Fibroblast of lung (primary cell): Measurements from ENCODE around the gene TNFRSF1A. TPM values are rescaled to one million over a fixed set of nuclear protein-coding genes. Genes with fewer than 3 reads are reported as not detected.

Experiments
- DNase-seq, 2 donors: peaks; one replicate each; pipeline versions ENCODE4 v3.0.0 to v3.0.0-alpha.2; 2010; ENCODE audit warnings: low read depth in 2 of 2
- H2AFZ ChIP-seq: 2 replicates; pipeline ENCODE4 v1.5.1; 2012; ENCODE audit warnings: low read length, control low read depth, inconsistent platforms
- H3K27ac ChIP-seq: 2 replicates; pipeline ENCODE4 v1.5.1; 2011; ENCODE audit warnings: low read length, control low read depth; ENCODE audit not compliant: insufficient read depth
- H3K27me3 ChIP-seq: 2 replicates; pipeline ENCODE4 v1.5.1; 2011; ENCODE audit warnings: mild to moderate bottlenecking, low read length; ENCODE audit not compliant: control insufficient read depth, insufficient read depth
- H3K36me3 ChIP-seq: 2 replicates; pipeline ENCODE4 v1.5.1; 2011; ENCODE audit warnings: low read length; ENCODE audit not compliant: control insufficient read depth, insufficient read depth
- H3K4me1 ChIP-seq: 2 replicates; pipeline ENCODE4 v1.5.1; 2011; ENCODE audit warnings: low read length; ENCODE audit not compliant: control insufficient read depth, insufficient read depth; ENCODE audit errors: extremely low read depth
- H3K4me2 ChIP-seq: 2 replicates; pipeline ENCODE4 v1.5.1; 2011; ENCODE audit warnings: low read length, control low read depth; ENCODE audit not compliant: insufficient read depth; ENCODE audit errors: extremely low read depth
- H3K4me3 ChIP-seq, 4 experiments: fragments of 200-600 bp in 1 of 4; sonication (generic) in 1 of 4; replicated peaks in 1 of 4; 2 replicates each; pipeline ENCODE4 v1.5.1; 2011 to 2016; ENCODE audit warnings: low read length in 4 of 4, low read depth in 3 of 4, mild to moderate bottlenecking in 3 of 4, control low read depth in 2 of 4, inconsistent platforms in 1 of 4, mixed read lengths in 1 of 4; ENCODE audit not compliant: insufficient read depth in 1 of 4; ENCODE audit errors: control extremely low read depth in 1 of 4
- H3K79me2 ChIP-seq: 2 replicates; pipeline ENCODE4 v1.5.1; 2012; ENCODE audit warnings: mild to moderate bottlenecking, low read length, inconsistent platforms; ENCODE audit not compliant: control insufficient read depth, insufficient read depth
- H3K9ac ChIP-seq: 2 replicates; pipeline ENCODE4 v1.5.1; 2011; ENCODE audit warnings: mild to moderate bottlenecking, low read length, control low read depth; ENCODE audit not compliant: insufficient read depth
- H3K9me3 ChIP-seq: 2 replicates; pipeline ENCODE4 v1.5.1; 2012; ENCODE audit warnings: low read depth, low read length; ENCODE audit not compliant: control insufficient read depth, insufficient read depth
- H4K20me1 ChIP-seq: 2 replicates; pipeline ENCODE4 v1.5.1; 2011; ENCODE audit warnings: low read length; ENCODE audit not compliant: control insufficient read depth, insufficient read depth; ENCODE audit errors: extremely low read depth
- CTCF ChIP-seq, 2 donors: IDR thresholded peaks in 1 of 2; conservative IDR thresholded peaks in 1 of 2; 1 replicate in 1 of 2; 2 replicates in 1 of 2; pipeline ENCODE4 v1.5.1; 2011 to 2012; ENCODE audit warnings: low read length in 2 of 2, control low read depth in 1 of 2, inconsistent platforms in 1 of 2, low read depth in 1 of 2, mild to moderate bottlenecking in 1 of 2
- EZH2 ChIP-seq: IDR thresholded peaks from 2 replicates; pipeline ENCODE4 v1.5.1; 2012; ENCODE audit warnings: low read length, control low read depth, mild to moderate bottlenecking; ENCODE audit errors: missing control alignments
- polyA plus RNA-seq, 2 donors: library from polyadenylated mRNA; depleted of rRNA in 1 of 2; stranded (reverse) in 1 of 2; unstranded in 1 of 2; fragments of >200 nt; gene quantifications; 2 replicates each; pipeline ENCODE4 v1.2.1, GENCODE V29; 2011 to 2012; ENCODE audit warnings: missing spikeins in 1 of 2
- total RNA-seq: library from RNA; depleted of rRNA; stranded (reverse); fragments of >200 nt; gene quantifications from 2 replicates; pipeline ENCODE4 v1.2.1, GENCODE V29; 2014

Gene TNFRSF1A
- total and polyA plus RNA-seq, 2 donors (not counting 1 experiment from before 2014, with no cell fraction given) = 157 to 257 TPM

- no peak overlapping the region for H3K4me3 ChIP-seq
- peaks cover 8% of the 10 kb centered on the region for H3K4me1 ChIP-seq
- no peaks in the 10 kb centered on the region for H4K20me1 ChIP-seq
- H3K79me2 ChIP-seq = no peaks in the 10 kb centered on the region
- H3K27ac ChIP-seq = no peak overlapping the region
- H3K9ac ChIP-seq = no peak overlapping the region
- TF ChIP-seq EZH2 = no peak
- no peak for TF ChIP-seq CTCF (conservative IDR thresholded peaks at IDR 0.05 in 1 of 2, IDR thresholded peaks at IDR 0.05 in 1 of 2; ENCODE audit: low read depth in 1 of 2, low read length in 2 of 2)
- H3K9me3 ChIP-seq = no peaks in the 10 kb centered on the region
- no peak overlapping the region for H3K4me2 ChIP-seq
- DNase-seq = no peak
- no peak overlapping the region for H2AFZ ChIP-seq
- H3K36me3 ChIP-seq = no peaks in the 10 kb centered on the region
- H3K27me3 ChIP-seq = no peaks in the 10 kb centered on the region
Observed at GRCh38 chr12:6368906-6369525, 27.1 kb upstream of the TNFRSF1A start.

- no peak overlapping the region for H3K27ac ChIP-seq
- H3K9me3 ChIP-seq = no peaks in the 10 kb centered on the region
- H2AFZ ChIP-seq = no peak overlapping the region
- no peaks in the 10 kb centered on the region for H3K36me3 ChIP-seq
- no peak overlapping the region for H3K9ac ChIP-seq
- H3K4me2 ChIP-seq = no peak overlapping the region
- no peaks in the 10 kb centered on the region for H4K20me1 ChIP-seq
- no peaks in the 10 kb centered on the region for H3K27me3 ChIP-seq
- H3K4me1 ChIP-seq = peaks cover 10% of the 10 kb centered on the region
- H3K4me3 ChIP-seq = no peak overlapping the region
- H3K79me2 ChIP-seq = no peaks in the 10 kb centered on the region
- DNase-seq = no peak
- TF ChIP-seq EZH2 (no peak), CTCF (conservative IDR thresholded peaks at IDR 0.05 in 1 of 2, IDR thresholded peaks at IDR 0.05 in 1 of 2; ENCODE audit: low read depth in 1 of 2, low read length in 2 of 2) (no peak)
Observed at GRCh38 chr12:6367969-6368892, 26.4 kb upstream of the TNFRSF1A start.
